HepG2 (cell line): ENCODE results near the gene CLEC16A. TPM values are rescaled to one million over a fixed set of nuclear protein-coding genes. Genes with fewer than 3 reads are reported as not detected.

ENCODE experiments used
- ARID5B ChIP-seq: IDR thresholded peaks from 2 replicates; pipeline ENCODE4 v1.4.0; 2020; ENCODE audit warnings: mild to moderate bottlenecking, missing genetic modification reagents
- CREM ChIP-seq, 2 experiments: sonication (generic) in 1 of 2; formaldehyde crosslinking in 1 of 2; IDR thresholded peaks; 2 replicates each; pipeline versions ENCODE4 v1.4.0 to v1.6.1; 2016 to 2020; ENCODE audit warnings: antibody characterized with exemption in 1 of 2, mild to moderate bottlenecking in 1 of 2, missing genetic modification reagents in 1 of 2
- HNF1A ChIP-seq, 2 experiments: sonication (generic) in 1 of 2; formaldehyde crosslinking in 1 of 2; IDR thresholded peaks; 2 replicates each; pipeline versions ENCODE4 v1.4.0 to v1.6.1; 2016 to 2020; ENCODE audit warnings: borderline replicate concordance in 1 of 2, low read depth in 1 of 2, mild to moderate bottlenecking in 1 of 2, missing genetic modification reagents in 1 of 2
- IRX3 ChIP-seq: sonication (generic); formaldehyde crosslinking; IDR thresholded peaks from 2 replicates; pipeline ENCODE4 v1.8.1; 2023; ENCODE audit warnings: mild to moderate bottlenecking, low read depth, missing genetic modification reagents, borderline replicate concordance
- NCOA2 ChIP-seq: sonication (generic); formaldehyde crosslinking; IDR thresholded peaks from 2 replicates; pipeline ENCODE4 v1.8.0; 2022; ENCODE audit warnings: inconsistent platforms
- NR2C2 ChIP-seq: sonication (generic); formaldehyde crosslinking; IDR thresholded peaks from 2 replicates; pipeline ENCODE4 v1.4.0; 2020; ENCODE audit warnings: missing genetic modification reagents, mild to moderate bottlenecking, moderate library complexity, borderline replicate concordance
- SOX6 ChIP-seq, 2 experiments: fragments of 450-650 bp in 1 of 2; sonication (generic) in 1 of 2; formaldehyde crosslinking in 1 of 2; IDR thresholded peaks; 2 replicates each; pipeline versions ENCODE4 v1.4.0 to v1.6.1; 2017 to 2020; ENCODE audit warnings: antibody characterized with exemption in 1 of 2, mild to moderate bottlenecking in 1 of 2, missing genetic modification reagents in 1 of 2
- ZNF121 ChIP-seq: sonication (generic); formaldehyde crosslinking; IDR thresholded peaks from 2 replicates; pipeline ENCODE4 v1.5.0; 2020; ENCODE audit warnings: mild to moderate bottlenecking, missing genetic modification reagents
- ZNF281 ChIP-seq: sonication (generic); formaldehyde crosslinking; IDR thresholded peaks from 2 replicates; pipeline ENCODE4 v1.4.0; 2020; ENCODE audit warnings: missing genetic modification reagents, borderline replicate concordance
- ZNF331 ChIP-seq: sonication (generic); formaldehyde crosslinking; IDR thresholded peaks from 2 replicates; pipeline ENCODE4 v1.4.0; 2020; ENCODE audit warnings: missing genetic modification reagents
- ZNF432 ChIP-seq: sonication (generic); formaldehyde crosslinking; IDR thresholded peaks from 2 replicates; pipeline ENCODE4 v1.5.0; 2020; ENCODE audit warnings: missing genetic modification reagents, mild to moderate bottlenecking, borderline replicate concordance
- ZNF7 ChIP-seq: IDR thresholded peaks from 2 replicates; pipeline ENCODE4 v1.6.1; 2016; ENCODE audit warnings: missing biosample characterization, missing genetic modification reagents
- ZNF770 ChIP-seq: sonication (generic); formaldehyde crosslinking; IDR thresholded peaks from 2 replicates; pipeline ENCODE4 v1.5.0; 2020; ENCODE audit warnings: mild to moderate bottlenecking, missing genetic modification reagents
- polyA plus RNA-seq, 8 experiments: library from polyadenylated mRNA; depleted of rRNA in 3 of 8; stranded (reverse) in 7 of 8; unstranded in 1 of 8; fragments of >200 nt; fragmentation: Illumina TruSeq in 4 of 8; extraction: Trizol in 4 of 8; gene quantifications; 2 replicates each; pipeline versions ENCODE4 v1.2.1 to v1.2.3, GENCODE V29; 2011 to 2016; ENCODE audit warnings: low read depth in 4 of 8, missing spikeins in 1 of 8, mixed read lengths in 1 of 8; ENCODE audit not compliant: insufficient read depth in 1 of 8
- total RNA-seq, 5 experiments: library from RNA; depleted of rRNA; stranded (reverse); fragments of >200 nt; fragmentation: Illumina TruSeq; extraction: Trizol; gene quantifications; 2 replicates each; pipeline ENCODE4 v1.2.3, GENCODE V29; 2016; ENCODE audit warnings: low read depth in 1 of 5

Gene CLEC16A
- total and polyA plus RNA-seq, 2 of the 13 experiments (the other 11 are each of a cell fraction or from before 2014, with no cell fraction given) = 8.5 to 10.3 TPM

- TF ChIP-seq SOX6 (IDR thresholded peaks at IDR 0.05) (no peak), SOX6 (CRISPR knock-in tag; IDR thresholded peaks at IDR 0.05) (peak; percentile 85), ARID5B (CRISPR knock-in tag) (peak; percentile 57; the same call in 1 of the 2 replicates), ZNF770 (CRISPR knock-in tag) (peak; percentile 83), HNF1A (IDR thresholded peaks at IDR 0.05; ENCODE audit: low read depth) (no peak), HNF1A (CRISPR knock-in tag; IDR thresholded peaks at IDR 0.05; ENCODE audit: borderline replicate concordance) (no peak), ZNF7 (CRISPR knock-in tag) (peak; percentile 80), ZNF121 (CRISPR knock-in tag) (0 out of 2 replicates have a peak, but pooled peaks have one; percentile 48), CREM (IDR thresholded peaks at IDR 0.05) (peak; percentile 42; the same call in 1 of the 2 replicates), CREM (CRISPR knock-in tag; IDR thresholded peaks at IDR 0.05) (no peak), NR2C2 (CRISPR knock-in tag) (peak; percentile 43; the same call in 1 of the 2 replicates), ZNF432 (CRISPR knock-in tag) (no peak), ZNF331 (peak; percentile 45; the same call in 1 of the 2 replicates), IRX3 (no peak), ZNF281 (peak; percentile 92), NCOA2 (CRISPR knock-in tag) (0 out of 2 replicates have a peak, but pooled peaks have one; percentile 31)
These were observed 72.2 kb downstream of the CLEC16A start (continued) for GRCh38 chr16:11016524-11016988.
